ENCODE measurements around the gene PPA2.

Gene PPA2

DNA sequence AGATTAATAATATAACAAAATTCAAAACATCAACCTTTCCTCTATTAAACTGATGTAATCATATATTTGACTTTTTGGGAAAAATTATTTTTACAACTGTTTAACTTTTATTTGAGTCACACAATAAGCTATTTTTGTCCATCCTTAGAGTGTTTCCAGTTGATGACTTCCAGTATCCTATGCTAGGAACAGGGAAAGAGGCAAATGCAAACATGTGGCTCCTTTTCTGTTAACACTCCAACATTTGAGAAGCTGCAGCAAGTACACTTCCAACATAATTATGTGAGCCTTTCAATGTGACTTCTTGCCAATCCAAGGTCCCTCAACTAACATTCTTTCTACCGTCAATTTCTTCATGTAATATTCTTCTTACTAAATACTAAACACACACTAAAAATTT lies 117.7 kb downstream of the PPA2 start:
- Mint-ChIP-seq H3K36me3 (ENCODE audit: insufficient read depth) (peaks cover 6% of the 10 kb centered on the region), H3K27ac (no peak overlapping the region), H3K4me3 (no peak overlapping the region), H3K9me3 (no peaks in the 10 kb centered on the region), H3K4me1 (ENCODE audit: low read depth in 2 of 2) (no peaks in the 10 kb centered on the region), H3K27me3 (no peaks in the 10 kb centered on the region)
- ATAC-seq (replicated peaks) (no peak), DNase-seq (no peak)

DNA sequence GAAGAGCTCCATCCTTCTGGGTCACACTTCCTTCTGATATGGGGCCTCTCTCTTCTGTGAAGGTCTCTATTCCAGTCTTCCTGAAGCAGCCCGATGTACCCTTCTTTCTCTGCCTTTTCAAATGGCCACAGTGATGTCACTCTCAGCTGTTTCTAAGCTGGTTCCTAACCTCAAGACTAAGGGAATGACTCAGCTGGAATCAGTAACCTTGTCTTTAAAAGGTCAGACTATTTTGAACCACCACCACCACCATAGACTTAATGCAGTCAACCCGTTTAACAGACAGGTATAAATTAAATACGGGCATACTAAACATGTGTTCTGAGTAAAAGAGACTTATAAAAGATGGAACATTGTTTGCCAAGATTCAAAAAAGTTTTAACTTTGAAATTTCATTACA lies 121.0 kb downstream of the PPA2 start:
- no peak overlapping the region for H3K4me3 Mint-ChIP-seq
- no peaks in the 10 kb centered on the region for H3K4me1 Mint-ChIP-seq (ENCODE audit: low read depth in 2 of 2)
- DNase-seq (no peak), ATAC-seq (replicated peaks) (no peak)
- H3K9me3 Mint-ChIP-seq = no peaks in the 10 kb centered on the region
- no peaks in the 10 kb centered on the region for H3K27me3 Mint-ChIP-seq
- H3K27ac Mint-ChIP-seq = no peak overlapping the region
- peaks cover under 1% of the 10 kb centered on the region for H3K36me3 Mint-ChIP-seq (ENCODE audit: insufficient read depth)

DNA sequence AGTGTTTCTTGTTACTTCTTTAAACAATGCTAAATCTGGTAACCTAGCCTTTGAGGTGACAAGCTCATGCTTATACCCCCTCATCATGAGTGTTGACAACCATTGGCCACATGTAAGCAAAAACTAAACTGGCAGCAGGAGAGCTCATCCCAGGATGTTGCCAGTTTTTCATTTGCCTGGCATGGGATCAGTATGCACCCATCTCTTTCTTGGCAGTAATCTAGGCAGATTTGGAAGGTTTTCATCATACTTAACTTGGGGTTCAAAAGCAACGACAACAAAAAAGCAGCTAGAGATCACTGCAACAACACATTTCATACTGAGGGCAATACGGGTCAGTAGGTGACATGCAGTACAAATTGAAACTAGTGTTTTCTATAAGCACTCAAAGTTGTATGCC lies 122.0 kb downstream of the PPA2 start:
- H3K27me3 Mint-ChIP-seq = no peaks in the 10 kb centered on the region
- H3K27ac Mint-ChIP-seq = no peak overlapping the region
- H3K4me1 Mint-ChIP-seq (ENCODE audit: low read depth in 2 of 2) = no peaks in the 10 kb centered on the region
- DNase-seq (no peak), ATAC-seq (replicated peaks) (no peak)
- H3K4me3 Mint-ChIP-seq = no peak overlapping the region
- peaks cover 3% of the 10 kb centered on the region for H3K36me3 Mint-ChIP-seq (ENCODE audit: insufficient read depth)
- H3K9me3 Mint-ChIP-seq = no peaks in the 10 kb centered on the region

DNA sequence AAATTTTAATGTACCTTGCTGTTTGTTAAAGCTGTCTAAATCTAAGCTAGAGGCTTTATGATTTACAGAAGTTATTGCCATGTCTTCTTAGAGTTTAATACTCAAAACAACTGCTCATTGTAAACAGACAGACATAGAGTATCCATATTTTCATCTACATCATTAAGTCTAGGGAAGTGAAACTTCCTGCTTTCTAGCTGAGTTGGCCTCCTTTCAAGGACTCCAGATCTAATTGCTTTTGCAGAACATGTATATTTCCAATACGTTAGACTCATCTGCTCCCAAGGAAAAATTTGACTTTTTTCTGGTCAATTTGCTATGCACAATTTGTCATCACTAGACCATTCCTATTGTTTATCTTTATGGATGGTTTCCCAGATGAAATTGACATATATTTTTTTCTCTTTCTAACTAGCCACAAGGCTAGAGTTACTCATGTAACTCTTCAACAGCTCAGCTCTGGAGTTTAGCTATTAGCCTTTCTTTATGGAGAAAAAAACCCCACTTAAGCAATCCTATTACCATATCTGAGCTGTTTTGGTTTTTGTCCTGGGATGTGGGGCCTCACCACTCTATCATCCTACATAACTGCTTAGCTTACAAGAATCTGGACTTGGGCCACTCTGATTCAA lies 122.9 kb downstream of the PPA2 start:
- Mint-ChIP-seq H3K27ac (no peak overlapping the region), H3K27me3 (no peaks in the 10 kb centered on the region), H3K36me3 (ENCODE audit: insufficient read depth) (peaks cover 3% of the 10 kb centered on the region), H3K4me1 (ENCODE audit: low read depth in 2 of 2) (no peaks in the 10 kb centered on the region), H3K4me3 (no peak overlapping the region), H3K9me3 (no peaks in the 10 kb centered on the region)
- ATAC-seq (replicated peaks) (no peak), DNase-seq (no peak)

DNA sequence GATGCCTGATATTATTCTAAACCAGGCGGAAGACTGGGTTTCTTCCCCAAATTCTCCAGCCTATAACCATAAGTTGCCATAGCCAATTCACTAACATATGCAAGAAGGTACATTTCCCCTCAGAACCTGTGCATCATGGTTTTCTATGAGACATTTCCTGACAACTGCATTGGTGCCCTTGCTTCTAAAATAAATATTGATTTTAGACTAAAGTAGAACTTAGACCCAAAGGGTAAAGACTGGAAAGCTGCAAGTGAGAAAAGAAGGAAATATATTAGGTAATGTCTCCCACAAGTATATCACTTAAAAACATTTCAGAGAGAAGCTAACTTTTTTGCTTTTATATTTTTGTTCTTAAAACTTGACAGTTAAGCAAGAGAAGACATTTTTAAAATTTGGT lies 125.1 kb downstream of the PPA2 start:
- DNase-seq = no peak
- no peaks in the 10 kb centered on the region for H3K4me1 Mint-ChIP-seq (ENCODE audit: low read depth in 2 of 2)
- no peaks in the 10 kb centered on the region for H3K27me3 Mint-ChIP-seq
- no peak overlapping the region for H3K4me3 Mint-ChIP-seq
- no peak overlapping the region for H3K27ac Mint-ChIP-seq
- no peaks in the 10 kb centered on the region for H3K9me3 Mint-ChIP-seq
- ATAC-seq (replicated peaks) = no peak
- peaks cover 3% of the 10 kb centered on the region for H3K36me3 Mint-ChIP-seq (ENCODE audit: insufficient read depth)

DNA sequence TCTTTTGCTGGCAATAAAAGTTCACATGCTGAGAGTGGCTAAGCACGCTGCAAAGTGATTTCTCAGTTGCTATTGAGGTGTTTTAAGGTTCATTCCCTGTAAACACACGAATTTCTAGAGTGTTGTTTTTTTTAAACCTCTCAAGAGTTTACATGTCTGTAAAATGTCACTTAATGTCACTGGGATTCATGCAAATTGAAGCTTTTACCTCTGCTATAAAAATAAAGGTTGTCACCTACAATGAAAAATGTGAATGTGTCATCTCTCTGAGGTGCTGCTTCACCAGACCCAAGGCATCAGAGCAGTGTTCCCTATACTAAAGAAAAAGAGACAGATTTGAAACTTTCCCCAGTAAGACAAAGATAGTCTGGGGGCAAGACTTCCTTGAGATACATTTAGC lies 127.0 kb downstream of the PPA2 start:
- no peaks in the 10 kb centered on the region for H3K9me3 Mint-ChIP-seq
- DNase-seq (no peak), ATAC-seq (replicated peaks) (no peak)
- no peaks in the 10 kb centered on the region for H3K27me3 Mint-ChIP-seq
- peaks cover 3% of the 10 kb centered on the region for H3K36me3 Mint-ChIP-seq (ENCODE audit: insufficient read depth)
- no peak overlapping the region for H3K4me3 Mint-ChIP-seq
- H3K4me1 Mint-ChIP-seq (ENCODE audit: low read depth in 2 of 2) = no peaks in the 10 kb centered on the region
- no peak overlapping the region for H3K27ac Mint-ChIP-seq

DNA sequence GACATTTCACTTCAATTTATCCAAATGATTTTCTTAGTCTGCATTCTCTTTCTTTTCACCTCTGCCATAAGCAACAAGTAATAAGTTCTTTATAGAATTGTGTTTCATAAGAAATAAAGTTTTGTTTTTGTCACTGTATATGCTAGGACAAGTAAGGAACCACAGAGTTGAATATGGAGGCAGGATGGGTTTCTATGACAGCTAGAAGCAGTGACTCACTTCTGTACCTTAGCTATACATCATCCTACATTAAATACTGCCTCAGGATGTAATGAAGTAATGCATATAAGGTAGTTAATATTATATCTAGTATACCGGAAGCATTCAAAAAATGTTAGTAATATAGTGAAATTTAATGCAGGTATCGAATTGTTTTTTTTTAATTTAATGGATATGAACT lies 128.0 kb downstream of the PPA2 start:
- no peak for DNase-seq
- Mint-ChIP-seq H3K4me1 (ENCODE audit: low read depth in 2 of 2) (no peaks in the 10 kb centered on the region), H3K27me3 (no peaks in the 10 kb centered on the region), H3K9me3 (no peaks in the 10 kb centered on the region), H3K36me3 (ENCODE audit: insufficient read depth) (peaks cover 3% of the 10 kb centered on the region), H3K4me3 (no peak overlapping the region), H3K27ac (no peak overlapping the region)
- no peak for ATAC-seq (replicated peaks)

DNA sequence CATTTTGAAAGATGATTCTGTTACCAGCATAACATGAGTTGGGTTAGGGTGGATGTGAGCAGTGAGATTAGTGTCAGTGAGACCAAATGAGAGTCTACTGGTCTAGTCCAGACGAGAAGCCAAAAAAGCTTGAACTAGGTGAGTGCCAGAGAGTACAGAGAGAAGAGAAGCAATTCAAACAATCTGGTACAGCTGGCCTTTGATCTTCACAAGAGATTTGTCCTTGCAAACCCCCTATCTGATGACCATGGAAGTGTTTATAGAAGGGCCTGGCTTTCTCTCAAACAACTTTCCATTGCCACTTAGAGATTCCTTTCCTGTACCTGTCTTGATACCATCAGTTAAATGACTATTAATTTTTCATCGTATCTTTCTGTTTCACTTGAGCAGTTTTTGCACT lies 128.5 kb downstream of the PPA2 start:
- Mint-ChIP-seq H3K4me1 (ENCODE audit: low read depth in 2 of 2) (no peaks in the 10 kb centered on the region), H3K36me3 (ENCODE audit: insufficient read depth) (peaks cover 3% of the 10 kb centered on the region), H3K9me3 (no peaks in the 10 kb centered on the region), H3K4me3 (no peak overlapping the region), H3K27ac (no peak overlapping the region), H3K27me3 (no peaks in the 10 kb centered on the region)
- ATAC-seq (replicated peaks) (no peak), DNase-seq (no peak)

DNA sequence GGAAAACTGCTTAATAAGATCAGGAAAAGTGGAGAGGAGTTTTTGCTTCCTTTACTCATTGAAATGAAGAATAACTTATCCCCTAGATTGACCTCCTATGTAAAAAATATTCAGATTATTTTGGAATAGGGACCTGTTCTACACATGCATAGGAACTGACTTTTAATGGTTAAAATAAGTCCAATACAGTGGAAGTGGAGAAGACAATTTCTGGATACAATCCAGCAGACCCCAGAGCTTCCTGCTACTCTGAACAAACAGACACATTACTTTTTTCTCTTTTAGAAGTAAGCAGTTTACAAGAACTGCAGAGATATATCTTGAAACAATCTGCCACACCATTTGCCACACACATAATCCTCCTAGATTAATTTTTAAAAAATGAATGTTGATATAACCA lies 129.7 kb downstream of the PPA2 start:
- Mint-ChIP-seq H3K27me3 (no peaks in the 10 kb centered on the region), H3K9me3 (no peaks in the 10 kb centered on the region), H3K27ac (no peak overlapping the region), H3K4me3 (no peak overlapping the region), H3K4me1 (ENCODE audit: low read depth in 2 of 2) (no peaks in the 10 kb centered on the region), H3K36me3 (ENCODE audit: insufficient read depth) (peaks cover 3% of the 10 kb centered on the region)
- DNase-seq (no peak), ATAC-seq (replicated peaks) (no peak)

DNA sequence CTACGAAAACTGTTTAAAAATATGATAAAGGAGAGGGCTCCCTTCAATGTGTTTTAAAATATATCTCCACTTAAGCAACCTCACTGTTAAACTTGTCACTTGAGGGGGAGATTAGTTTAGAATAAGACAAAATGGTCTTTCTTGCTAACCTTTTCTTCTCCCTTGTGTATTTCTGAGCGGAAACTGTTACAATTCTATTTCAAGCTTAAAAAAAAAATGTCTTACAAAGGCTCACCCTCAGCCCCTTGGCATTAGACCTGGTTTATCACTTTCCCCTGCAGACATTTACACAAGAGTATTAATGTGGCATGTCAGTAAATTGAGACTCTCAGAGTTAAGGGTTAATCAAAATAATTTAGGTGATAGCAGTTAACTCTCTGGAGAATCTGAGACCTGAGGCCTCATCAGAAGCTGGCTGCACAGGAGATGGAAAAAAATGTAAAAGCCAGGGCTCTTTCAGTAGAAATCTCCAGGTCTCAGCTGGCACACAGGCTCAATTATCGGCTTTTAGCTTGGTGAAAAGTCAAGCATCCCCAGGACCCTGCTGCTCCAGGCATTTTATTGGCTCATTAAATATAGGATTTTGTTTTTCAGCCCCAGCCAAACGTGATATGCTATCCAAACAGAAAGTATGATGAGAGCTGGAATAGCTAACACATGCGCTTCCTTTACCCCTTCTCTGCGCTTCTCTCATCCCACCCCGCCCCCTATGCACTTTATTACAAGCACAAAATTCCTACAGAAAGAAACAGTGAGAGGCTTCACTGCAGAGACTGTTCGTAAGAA lies 130.5 kb downstream of the PPA2 start:
- Mint-ChIP-seq H3K4me3 (no peak overlapping the region), H3K27me3 (no peaks in the 10 kb centered on the region), H3K36me3 (ENCODE audit: insufficient read depth) (peaks cover 3% of the 10 kb centered on the region), H3K9me3 (no peaks in the 10 kb centered on the region), H3K27ac (no peak overlapping the region), H3K4me1 (ENCODE audit: low read depth in 2 of 2) (no peaks in the 10 kb centered on the region)
- ATAC-seq (replicated peaks) = no peak
- DNase-seq = no peak

DNA sequence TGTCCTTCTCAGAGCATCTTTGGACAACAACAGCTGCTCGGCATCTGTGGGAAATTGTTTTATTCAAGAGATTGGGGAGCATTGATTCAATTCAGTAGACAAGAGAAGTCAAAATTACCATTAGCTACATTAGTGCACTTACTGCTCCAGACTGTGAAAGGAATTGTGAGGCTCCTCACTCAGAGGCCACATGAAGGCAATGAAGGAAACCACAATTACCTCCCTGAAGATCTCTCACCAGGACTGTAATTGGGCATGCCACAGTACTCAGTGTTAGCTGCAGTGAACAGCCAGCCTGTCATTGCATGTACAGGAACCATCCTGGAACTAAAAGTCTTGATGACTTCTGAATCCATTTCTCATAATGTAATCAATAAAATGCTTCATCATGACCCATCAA lies 144.8 kb downstream of the PPA2 start:
- H3K27me3 Mint-ChIP-seq = no peaks in the 10 kb centered on the region
- DNase-seq (no peak), ATAC-seq (replicated peaks) (no peak)
- no peak overlapping the region for H3K27ac Mint-ChIP-seq
- no peak overlapping the region for H3K4me3 Mint-ChIP-seq
- peaks cover 0 to 2% of the 10 kb centered on the region in 2 donors for H3K9me3 Mint-ChIP-seq
- no peaks in the 10 kb centered on the region for H3K36me3 Mint-ChIP-seq (ENCODE audit: insufficient read depth)
- no peaks in the 10 kb centered on the region for H3K4me1 Mint-ChIP-seq (ENCODE audit: low read depth in 2 of 2)

DNA sequence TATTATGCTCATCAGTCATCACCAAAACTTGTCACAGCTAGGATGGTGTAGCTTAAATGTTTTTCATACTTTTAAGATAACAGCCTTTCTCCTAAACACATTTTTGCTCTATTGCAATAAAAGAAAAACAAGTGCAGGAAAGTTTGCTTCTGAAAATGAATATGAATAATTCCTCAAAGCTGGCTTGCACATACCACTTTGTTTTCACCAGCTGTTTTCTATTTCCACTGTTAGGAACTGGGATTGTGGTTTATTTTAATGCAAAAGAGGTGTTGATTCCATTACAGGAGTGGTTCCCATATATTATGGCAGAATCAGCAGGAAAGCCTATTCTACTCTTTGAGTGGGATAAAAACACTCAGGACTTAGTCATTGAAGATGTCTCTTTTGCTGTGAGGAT lies 145.9 kb downstream of the PPA2 start:
- ATAC-seq (replicated peaks) = no peak
- H3K9me3 Mint-ChIP-seq = peaks cover 0 to 2% of the 10 kb centered on the region in 2 donors
- H3K36me3 Mint-ChIP-seq (ENCODE audit: insufficient read depth) = no peaks in the 10 kb centered on the region
- no peak for DNase-seq
- no peaks in the 10 kb centered on the region for H3K27me3 Mint-ChIP-seq
- no peak overlapping the region for H3K27ac Mint-ChIP-seq
- H3K4me1 Mint-ChIP-seq (ENCODE audit: low read depth in 2 of 2) = no peaks in the 10 kb centered on the region
- no peak overlapping the region for H3K4me3 Mint-ChIP-seq

DNA sequence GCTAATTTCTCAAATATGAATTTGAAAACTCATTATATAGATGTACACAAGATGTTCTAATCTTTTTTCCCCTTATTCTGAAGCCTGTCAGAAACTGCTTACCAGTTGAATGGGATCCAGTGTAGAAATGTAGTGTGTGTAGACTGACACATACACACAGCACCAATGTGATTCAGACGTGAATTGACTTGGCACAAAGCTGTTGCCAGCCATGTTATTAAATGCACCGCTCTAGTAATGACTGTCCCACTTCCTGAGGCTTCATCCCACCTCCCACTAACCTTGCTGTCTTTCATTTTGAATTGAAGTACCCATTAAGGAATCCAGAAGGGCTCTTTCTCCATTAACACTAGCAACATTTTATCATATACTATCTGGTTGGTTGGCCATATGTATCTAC lies 146.6 kb downstream of the PPA2 start:
- no peak overlapping the region for H3K4me3 Mint-ChIP-seq
- ATAC-seq (replicated peaks) = no peak

More for the DNA sequence above, 146.6 kb downstream of the PPA2 start:
- Mint-ChIP-seq H3K27me3 (no peaks in the 10 kb centered on the region), H3K4me1 (ENCODE audit: low read depth in 2 of 2) (no peaks in the 10 kb centered on the region), H3K36me3 (ENCODE audit: insufficient read depth) (no peaks in the 10 kb centered on the region), H3K9me3 (peaks cover 0 to 2% of the 10 kb centered on the region in 2 donors), H3K27ac (no peak overlapping the region)
- no peak for DNase-seq
